ENCODE measurements around the gene MARCO.
"Not testable (repeated sequence)": the region's sequence is repeated elsewhere in the genome, so short reads cannot be mapped to it uniquely, and the experiment has no call there.

Gene MARCO

DNA sequence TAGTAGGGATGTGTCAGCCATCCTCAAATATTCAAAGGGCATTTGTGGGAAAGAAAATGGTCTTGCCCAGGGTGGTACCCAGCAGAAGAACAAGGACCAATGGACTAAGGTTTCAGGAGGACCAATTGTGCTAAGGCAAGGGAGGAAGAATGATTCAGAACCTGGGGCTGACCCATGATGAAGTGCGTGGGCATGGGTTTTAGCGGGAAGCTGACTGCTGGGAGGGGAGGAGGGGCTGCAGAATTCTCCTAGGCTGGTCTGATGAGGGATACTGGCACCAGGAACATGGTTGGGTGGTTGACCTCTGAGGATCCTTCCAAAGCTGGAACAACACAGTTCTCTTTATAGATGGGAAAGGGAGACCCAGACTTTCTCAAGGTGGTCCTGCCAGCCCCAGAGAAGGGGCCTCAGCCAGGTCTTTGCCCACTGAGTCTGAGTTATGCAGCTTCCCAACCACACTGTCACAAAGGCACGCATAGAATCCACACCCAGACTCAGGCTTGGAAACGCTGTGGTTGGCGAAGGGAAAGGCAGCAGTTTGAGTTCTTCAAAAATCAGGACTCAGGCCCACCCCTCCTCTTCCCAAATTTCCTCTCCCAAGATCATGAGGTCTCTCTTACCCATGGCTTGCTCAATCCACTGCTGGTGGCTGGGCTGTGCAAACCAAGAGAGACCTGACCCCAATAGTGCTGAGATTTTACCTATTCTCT lies 37.3 kb downstream of the MARCO start:
- DNase-seq = no peak

DNA sequence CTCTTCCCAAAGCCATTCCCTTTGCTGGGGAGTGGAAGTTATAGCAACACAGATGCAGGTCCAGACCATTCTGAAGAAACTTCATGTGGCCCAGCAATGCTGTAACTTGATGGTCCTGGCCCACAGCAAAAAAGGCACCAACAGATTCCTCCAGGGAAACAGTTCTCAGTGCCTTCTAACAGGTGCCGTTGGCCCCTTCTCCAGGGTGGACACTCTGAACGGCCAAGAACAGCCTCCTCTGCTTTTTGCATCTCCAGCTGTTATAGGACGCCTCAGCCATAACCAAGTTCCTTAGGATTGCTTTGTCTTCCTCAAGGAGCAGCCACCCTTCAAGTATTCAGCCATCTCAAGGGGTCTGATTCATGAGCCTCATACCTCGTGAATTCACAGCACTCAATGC lies 38.0 kb downstream of the MARCO start:
- no peak for DNase-seq

DNA sequence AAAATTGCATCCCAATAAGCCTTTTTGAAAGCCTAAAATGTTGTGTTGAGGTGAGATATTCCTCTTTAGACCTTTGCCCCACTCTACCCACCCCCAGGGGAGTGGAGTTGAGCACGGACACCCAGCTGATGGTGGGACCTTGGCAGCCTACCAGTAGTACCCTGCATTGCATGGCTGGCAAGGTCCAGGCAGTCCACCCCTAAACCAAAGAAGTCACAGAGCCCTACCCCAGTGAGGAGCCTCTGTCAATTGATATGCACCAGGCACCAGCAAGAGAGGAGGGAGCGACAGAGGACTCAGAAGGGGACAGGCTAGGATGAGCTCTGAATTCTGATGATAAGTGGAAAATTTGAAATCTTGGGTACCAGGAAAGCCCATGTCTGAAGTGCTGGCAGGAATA lies 38.6 kb downstream of the MARCO start:
- DNase-seq = no peak

DNA sequence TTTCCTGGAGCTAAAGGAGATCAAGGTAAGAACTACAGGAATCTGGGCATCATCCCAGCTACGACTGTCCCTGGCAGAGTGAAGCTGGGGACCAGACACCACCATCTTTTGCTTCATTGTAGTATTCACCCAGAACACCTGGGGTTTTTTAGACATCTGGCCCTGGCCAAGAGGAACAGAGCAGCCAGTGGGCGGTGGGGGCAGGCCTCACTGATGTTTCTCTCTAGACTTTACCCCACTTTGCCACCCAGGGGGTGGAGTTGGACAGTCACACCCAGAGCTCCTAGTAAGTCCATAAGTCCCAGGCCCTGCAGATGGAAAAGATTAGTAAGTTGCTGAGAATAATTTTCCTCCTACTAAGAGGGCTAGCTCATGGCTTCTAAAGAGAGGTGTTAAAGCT lies 39.6 kb downstream of the MARCO start:
- DNase-seq = no peak

DNA sequence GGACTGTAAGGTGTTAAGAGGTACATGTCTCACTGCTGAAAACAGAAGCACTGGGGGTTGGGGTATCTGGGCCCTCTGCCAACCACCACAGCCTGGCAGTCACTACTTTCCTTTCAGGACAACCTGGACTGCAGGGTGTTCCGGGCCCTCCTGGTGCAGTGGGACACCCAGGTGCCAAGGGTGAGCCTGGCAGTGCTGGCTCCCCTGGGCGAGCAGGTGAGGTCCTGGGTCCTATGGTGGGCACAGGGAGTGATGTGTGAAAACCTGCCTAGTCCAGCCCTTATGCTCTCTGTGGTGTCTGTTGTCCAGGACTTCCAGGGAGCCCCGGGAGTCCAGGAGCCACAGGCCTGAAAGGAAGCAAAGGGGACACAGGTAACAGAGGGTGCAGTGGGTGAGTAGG lies 40.0 kb downstream of the MARCO start:
- DNase-seq = no peak

DNA sequence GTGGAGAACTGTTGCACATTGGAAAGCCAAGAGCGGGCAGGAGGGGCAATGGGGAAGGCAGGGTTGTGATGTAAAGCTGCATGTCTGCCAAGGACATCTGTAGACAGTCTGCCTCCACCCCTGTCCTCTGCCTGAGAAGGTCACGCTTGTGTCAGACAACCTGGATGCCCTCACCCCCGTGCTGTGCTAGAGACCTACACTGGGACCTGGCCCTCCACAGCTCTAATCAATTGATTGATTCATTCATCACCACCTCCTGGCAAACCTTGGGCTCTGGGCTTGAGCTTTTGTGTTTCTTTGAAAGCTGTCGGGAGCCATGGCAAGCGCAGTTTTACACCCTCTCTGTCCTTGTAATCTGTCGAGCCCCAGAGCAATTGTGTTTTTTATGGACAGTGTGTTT lies 41.1 kb downstream of the MARCO start:
- DNase-seq = no peak

DNA sequence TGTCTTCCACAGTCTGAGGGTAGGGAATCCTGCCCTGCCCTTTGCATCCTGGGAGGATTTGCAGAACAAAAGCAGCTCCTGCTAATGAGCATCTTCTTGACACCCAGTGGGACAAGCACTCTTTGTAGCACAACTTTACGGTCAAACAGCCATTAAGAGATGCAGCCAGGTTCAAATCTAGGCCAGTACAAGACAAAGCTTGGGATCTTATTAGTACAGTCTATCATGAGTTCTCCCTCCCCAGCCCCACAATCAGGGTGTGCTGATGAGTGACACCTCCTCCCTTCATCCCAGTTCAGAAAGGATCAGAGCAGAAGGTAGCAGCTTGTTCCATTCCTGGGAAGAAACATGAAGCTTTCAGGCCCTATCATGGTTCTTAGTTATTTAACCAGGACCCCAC lies 41.9 kb downstream of the MARCO start:
- DNase-seq = no peak

DNA sequence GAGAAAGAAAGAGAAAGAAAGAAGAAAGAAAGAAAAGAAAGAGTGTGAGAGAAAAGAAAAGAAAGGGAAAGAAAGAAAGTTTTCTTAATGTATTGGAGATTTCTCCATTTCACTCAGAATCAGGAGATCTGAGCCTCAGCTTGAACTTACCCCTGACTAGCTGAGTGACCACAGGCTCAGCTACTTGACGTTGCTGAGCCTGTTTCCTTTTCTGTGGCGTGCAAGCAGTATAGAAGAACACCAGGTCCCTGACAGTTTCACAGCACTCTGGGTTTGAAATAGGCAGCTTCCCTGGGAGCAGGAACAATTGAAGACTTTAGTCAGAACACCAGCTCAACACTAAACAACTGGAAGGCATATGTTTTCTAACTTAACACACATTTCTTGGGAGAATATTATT lies 44.7 kb downstream of the MARCO start:
- no peak for DNase-seq

DNA sequence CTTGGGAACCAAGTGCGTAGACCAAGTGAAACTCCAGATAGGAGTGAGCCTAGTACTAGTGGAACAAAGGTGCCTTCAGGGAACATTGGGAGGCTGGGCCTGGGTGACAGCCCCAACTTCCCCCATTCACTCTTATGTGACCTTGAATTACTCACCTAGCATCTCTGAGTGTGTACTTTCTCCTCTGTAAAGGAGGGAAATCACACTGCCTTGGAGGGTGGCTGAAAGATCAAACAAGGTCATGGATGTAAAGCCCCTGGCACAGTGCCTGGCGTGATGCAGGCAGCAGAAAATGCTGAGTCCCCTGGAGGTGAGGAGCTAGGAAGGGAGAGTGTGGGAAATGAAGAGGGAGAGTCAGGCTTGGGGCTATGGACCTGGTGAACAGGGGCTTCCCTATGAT lies 45.9 kb downstream of the MARCO start:
- no peak for DNase-seq

DNA sequence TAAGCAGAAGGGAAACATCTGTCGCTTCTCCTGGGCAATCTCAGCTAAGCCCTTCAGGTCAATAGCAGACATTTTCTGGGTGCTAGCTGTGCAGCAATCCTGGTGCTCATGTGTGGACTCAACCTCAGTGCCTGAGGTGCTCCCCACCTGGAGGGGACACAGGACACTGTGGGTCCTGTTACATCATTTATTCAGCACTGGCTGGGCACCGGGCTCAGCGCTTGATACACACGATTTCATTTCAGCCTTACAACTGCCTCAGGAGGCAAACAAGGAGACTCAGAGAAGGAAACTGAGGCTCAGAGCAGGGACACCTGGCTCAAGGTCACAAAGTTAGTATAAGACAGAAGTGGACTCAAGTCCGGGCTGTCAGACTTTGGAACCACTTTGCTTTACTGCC lies 46.7 kb downstream of the MARCO start:
- DNase-seq = no peak

DNA sequence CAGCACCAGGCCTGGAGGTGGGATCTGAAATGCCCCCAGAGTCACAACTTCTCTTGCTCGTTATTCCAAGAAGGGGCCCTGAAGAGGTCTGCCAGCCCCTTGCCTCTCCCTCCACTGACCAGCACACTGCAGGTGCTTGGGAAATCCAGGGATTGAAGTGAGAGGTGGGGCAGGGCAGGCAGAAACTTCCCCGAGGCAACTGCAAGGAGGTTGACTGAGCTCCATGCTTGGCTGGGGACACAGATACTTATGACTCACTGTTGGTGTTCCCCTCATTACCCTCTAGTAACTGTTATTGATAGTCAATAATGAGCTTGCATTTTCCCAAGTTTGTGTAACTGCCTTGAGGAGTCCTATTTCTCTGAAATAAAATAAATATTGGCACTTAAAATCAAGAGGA lies 47.5 kb downstream of the MARCO start:
- DNase-seq = no peak

DNA sequence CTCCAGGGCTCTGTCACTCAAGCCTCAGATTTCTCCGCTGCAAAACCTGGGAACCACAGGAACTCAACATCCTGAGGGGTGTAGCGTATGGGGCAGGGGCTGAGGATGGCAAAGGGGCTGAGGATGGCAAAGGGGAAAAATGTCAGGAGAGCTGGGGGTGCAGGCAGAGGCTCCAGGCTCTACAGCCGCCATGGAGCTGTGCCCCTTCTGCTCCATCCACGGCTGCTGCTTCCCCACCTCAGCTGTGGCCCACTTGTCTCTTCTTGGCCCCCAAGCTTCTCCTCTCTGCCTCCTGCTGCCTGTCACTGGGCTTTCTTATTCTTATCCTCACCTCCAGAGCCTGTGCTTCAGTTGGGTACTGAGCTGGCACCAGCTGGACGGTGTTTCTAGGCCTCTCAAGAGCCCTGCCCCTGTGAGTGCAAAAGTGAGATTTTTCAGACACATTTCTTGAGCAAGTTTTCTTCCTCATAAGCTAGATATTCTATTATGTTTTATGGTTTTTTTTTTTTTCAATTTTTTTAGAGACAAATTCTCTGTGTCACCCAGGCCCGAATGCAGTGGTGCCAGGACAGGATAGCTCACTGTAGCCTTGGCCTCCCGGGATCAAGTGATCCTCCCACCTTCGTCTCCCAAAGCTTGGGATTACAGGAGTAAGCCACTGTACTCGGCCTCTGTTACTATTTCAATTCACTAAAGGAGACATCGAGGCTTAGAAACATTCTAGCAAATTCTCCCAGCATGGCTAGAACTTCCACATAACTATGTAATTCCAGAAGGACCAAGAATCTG lies 49.0 kb downstream of the MARCO start:
- DNase-seq = no peak

DNA sequence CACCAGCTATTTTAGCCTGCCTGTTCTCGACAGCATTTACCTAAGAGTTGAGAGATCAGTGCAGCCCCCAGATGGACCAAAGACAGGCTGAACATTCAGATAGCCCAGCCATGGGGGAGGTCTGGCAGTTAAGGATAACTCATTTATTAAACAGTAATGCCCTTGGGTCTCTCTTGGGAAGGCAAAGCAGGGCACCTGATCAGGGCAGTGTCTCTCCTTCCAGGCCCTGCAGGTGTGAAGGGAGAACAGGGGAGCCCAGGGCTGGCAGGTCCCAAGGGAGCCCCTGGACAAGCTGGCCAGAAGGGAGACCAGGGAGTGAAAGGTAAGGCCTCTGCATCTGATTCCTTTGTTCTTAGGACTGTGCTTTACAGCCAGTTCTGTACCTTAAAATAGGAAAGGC lies 49.6 kb downstream of the MARCO start:
- DNase-seq = no peak

DNA sequence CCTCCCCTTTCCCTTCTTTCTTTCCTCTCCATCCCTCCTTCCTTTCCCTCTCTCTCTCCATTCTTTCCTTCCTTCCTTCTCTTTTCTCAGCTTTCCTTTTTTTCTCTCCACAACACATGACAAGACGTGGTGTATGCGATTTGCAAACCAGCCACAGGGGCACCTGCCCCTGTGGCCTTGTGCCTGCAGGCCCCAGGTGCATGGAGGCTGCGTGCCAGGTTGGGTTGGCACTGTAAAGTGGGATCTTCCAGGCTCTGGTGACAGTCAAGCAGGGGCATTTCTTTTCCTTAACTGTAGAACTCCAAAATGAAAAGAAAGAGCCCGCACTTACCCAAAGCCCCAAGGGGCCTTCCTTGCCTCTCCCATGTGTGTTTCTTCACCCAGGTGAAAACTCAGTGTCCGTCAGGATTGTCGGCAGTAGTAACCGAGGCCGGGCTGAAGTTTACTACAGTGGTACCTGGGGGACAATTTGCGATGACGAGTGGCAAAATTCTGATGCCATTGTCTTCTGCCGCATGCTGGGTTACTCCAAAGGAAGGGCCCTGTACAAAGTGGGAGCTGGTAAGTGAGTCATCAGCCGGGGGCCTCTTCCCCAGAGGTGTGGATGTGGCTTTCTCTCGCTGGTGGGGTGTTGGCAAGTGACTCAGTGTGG lies 50.9 kb downstream of the MARCO start:
- no peak for DNase-seq

DNA sequence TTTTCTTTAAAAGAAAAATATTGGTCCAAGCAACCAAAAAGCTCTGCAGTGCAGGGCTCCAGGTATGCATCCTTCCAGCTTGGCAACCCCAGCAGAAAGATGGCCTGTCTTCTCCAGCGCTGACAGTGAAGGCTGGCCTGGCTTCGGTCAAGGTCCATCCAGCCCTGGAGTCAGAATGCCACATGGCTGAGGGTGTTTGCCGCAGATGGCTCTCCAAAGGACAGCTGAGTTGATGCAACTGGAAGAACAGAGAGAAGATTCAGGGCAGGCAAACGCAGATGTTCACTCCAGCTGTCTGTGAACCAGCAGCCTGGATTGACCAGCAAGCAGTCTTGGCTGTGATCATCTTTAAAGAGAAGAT lies 51.4 kb downstream of the MARCO start:
- DNase-seq = no peak

DNA sequence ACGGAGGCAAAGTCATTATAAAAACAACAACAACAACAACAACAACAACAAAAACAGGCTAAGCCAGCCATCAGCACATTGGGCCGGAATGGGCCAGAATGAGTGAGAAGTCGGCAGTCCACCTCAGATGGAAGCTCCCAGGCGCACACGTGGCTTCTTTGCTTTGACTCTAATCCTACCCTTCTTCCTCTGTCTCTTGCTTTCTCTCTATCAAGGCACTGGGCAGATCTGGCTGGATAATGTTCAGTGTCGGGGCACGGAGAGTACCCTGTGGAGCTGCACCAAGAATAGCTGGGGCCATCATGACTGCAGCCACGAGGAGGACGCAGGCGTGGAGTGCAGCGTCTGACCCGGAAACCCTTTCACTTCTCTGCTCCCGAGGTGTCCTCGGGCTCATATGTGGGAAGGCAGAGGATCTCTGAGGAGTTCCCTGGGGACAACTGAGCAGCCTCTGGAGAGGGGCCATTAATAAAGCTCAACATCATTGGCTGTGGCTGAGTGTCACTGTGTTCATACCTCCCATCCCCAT lies 52.2 kb downstream of the MARCO start:
- DNase-seq = no peak

DNA sequence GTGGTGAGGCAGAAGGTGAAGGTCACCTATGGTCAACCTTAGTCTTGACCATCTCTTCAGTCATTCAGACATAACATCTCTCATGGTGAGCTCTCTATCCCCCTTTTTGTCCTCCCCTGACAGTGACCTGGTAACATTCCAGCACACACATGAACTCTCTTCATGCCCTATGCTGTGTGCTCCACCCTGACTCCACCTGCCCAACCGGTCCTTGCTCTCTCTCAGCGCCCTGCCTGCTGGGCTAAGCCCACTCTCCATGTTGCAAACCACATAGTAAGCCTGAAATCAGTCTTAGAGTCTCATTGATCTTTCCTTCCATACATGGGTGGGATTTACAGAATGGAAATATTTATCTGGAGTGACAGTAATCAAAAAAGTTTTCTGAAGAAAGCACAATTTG lies 52.8 kb downstream of the MARCO start:
- no peak for DNase-seq

DNA sequence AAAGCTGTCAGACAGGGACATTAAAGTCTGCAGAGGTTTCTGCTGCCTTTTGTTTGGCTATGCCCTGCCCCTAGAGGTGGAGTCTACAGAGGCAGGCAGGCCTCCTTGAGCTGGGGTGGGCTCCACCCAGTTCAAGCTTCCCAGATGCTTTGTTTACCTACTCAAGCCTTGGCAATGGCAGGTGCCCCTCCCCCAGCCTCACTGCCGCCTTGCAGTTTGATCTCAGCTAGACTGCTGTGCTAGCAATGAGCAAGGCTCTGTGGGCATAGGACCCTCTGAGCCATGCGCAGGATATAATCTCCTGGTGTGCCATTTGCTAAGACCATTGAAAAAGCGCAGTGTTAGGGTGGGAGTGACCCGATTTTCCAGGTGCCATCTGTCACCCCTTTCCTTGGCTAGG lies 61.9 kb downstream of the MARCO start:
- not testable (repeated sequence) for DNase-seq

DNA sequence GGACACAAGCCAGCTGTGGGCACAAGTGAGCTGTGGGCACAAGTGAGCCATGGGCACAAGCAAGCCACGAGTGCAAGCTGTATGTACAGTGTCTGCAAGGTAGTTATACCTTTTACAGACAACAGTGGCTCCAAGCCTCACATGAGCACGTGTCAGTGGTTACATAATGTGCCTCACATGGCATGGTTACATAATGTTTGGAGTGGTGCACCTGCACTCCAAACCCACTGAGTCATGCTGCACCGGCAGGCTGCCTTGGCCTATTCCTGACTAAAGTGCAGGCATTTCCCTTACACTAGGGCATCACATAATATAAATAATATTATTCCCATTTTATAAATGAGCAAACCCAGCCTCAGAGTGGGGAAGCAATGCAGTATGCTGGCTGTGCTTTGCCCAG lies 62.6 kb downstream of the MARCO start:
- DNase-seq = no peak

DNA sequence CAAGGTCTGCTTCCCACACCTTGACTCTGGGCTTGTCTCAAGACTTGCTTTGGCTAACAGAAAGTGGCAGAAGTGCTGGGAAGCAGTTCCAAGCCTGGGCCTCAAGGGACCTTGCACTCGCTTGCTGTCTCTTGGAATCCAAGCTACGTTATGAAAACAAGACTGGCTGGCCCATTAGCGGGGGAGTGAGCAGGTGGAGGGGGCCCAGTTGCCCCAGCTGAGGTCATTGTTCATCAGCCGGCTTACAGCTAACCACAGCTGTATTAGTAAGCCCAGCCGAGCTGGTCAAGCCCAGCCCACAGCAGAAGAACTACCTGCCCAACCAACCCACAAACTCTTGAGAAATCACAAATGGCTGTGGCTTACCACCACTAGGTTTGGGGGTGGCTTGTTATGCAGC lies 63.1 kb downstream of the MARCO start:
- no peak for DNase-seq

DNA sequence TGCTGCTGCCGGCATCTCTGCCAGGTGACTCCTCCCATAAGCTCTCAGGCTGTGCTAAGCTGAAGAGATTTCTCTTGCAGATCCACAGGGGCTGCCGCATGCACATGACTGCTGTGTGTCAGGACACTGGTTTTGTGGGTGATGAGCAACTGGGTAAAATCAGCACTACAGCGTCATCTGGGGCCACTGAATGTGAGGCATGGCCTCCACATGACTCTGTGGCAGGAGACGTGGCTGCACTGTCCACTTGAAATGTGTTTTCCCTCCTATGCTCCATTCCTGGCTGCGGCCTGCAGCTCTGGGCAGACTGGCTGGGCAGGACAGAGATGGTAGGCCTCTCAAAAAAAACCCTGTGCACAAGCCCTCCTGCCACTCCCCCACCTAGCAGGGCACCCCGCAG lies 63.6 kb downstream of the MARCO start:
- no peak for DNase-seq

DNA sequence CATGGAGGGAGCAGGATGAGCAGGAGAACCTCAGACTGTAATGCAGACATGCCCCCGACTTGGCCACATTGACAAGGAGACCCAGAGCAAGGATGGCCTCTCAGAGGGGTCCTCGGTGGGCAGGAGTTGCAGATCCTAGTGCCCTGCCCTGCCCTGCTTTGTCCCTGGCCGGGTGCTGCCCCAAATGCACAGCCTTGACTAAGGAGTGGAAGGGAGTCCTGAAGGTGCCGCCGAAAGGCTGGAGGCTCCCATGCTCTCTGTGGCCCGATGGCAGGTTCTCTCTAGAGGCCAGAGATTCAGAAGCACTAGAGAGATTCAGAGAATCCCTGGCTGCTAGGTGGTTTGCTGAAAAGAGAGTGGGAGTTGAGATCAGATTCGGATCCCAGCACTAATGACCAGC lies 64.4 kb downstream of the MARCO start:
- DNase-seq = no peak

DNA sequence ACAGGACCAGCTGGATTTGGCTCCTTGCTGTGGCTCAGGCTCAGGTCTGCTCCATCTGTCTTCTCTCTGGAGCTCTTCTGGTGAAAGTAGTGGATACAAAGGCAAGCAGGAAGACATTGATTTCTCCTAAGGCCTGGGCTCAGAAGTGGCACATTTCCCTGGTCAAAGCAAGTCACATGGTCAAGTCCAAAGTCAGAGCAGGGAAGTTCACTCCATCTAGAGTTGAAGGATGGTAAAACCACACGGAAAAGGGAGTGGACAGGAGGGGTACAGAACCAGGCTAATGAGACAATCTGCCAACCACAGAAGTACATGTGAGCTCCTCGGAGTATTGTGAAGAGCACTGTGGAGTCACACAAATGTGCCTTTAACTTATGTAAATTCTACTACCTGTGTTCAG lies 66.1 kb downstream of the MARCO start:
- no peak for DNase-seq

DNA sequence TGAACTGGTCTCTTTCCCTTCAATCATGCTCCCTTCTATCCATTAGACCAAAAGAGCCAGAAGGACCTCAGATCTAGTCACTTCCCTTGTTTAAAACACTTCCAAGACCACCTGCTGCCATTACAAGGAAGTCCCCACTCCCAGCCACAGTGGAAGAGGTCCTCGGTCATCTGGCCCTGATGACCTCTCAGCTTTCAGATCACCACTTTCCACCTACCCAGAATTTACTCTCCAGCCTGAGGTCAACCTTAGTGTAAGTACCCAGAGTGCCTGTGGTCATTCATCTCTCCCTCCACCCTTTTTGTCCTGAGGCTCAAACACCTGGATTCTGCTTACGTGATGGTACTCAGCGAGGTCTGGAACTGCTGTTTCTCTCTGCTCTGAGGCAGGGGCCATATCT lies 67.1 kb downstream of the MARCO start:
- no peak for DNase-seq
